Subcutaneous abdominal adipose tissue (tissue), 5 donors: Measurements from ENCODE around the gene ITGA11.

ENCODE experiments used
- H3K27ac ChIP-seq: one replicate; pipeline ENCODE4 v1.7.0; 2013; ENCODE audit warnings: low read depth, mild to moderate bottlenecking, inconsistent platforms, low read length, moderate library complexity
- H3K27me3 ChIP-seq, 5 donors: one replicate each; pipeline ENCODE4 v1.7.0; 2013; ENCODE audit warnings: low read length in 5 of 5, inconsistent platforms in 1 of 5; ENCODE audit not compliant: control insufficient read depth in 5 of 5, insufficient read depth in 4 of 5
- H3K36me3 ChIP-seq, 5 donors: one replicate each; pipeline ENCODE4 v1.7.0; 2013; ENCODE audit warnings: low read length in 5 of 5; ENCODE audit not compliant: control insufficient read depth in 5 of 5, insufficient read depth in 5 of 5
- H3K4me1 ChIP-seq, 5 donors: one replicate each; pipeline ENCODE4 v1.7.0; 2013; ENCODE audit warnings: low read length in 5 of 5, mild to moderate bottlenecking in 3 of 5, moderate library complexity in 1 of 5; ENCODE audit not compliant: control insufficient read depth in 5 of 5, insufficient read depth in 5 of 5
- H3K4me3 ChIP-seq, 5 donors: one replicate each; pipeline ENCODE4 v1.7.0; 2013; ENCODE audit warnings: low read length in 5 of 5, low read depth in 1 of 5
- H3K9ac ChIP-seq, 5 donors: one replicate each; pipeline ENCODE4 v1.7.0; 2013; ENCODE audit warnings: low read length in 5 of 5, mild to moderate bottlenecking in 4 of 5, moderate library complexity in 3 of 5
- H3K9me3 ChIP-seq, 5 donors: one replicate each; pipeline ENCODE4 v1.7.0; 2013; ENCODE audit warnings: low read length in 5 of 5; ENCODE audit not compliant: control insufficient read depth in 5 of 5
- donor health status: healthy.
- donor health status: healthy.
- donor health status: healthy.
- donor health status: healthy.
- donor health status: healthy.

Gene ITGA11

DNA sequence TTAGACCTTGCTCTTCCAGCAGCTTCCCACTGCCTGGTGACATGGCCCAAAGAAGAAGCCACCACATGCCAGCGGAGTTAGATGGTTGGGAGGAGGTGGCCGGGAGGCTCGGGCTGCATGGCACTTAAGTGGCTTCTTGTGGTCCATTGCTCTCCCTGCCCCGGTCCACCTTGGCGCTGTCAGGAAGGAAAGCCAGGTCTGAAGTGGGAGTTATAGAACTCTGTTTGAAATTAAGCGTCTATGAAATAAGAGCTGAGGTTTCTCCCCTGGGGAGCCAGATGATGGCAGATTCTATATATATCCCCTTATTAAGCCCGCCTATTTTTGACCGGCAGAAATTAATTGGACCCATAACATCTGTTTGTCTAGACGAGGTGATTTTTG is 61.2 kb downstream of the ITGA11 start:
- Histone ChIP-seq H3K36me3 (no peaks in the 10 kb centered on the region), H3K27ac (no peak overlapping the region), H3K4me1 (peaks cover 4 to 41% (median 16%) of the 10 kb centered on the region in 5 donors)

GRCh38 chr15:68369931-68370767 is 61.8 kb downstream of the ITGA11 start:
- Histone ChIP-seq H3K4me1 (peaks cover 6 to 47% (median 22%) of the 10 kb centered on the region in 5 donors), H3K4me3 (no peak overlapping the region), H3K27me3 (no peaks in the 10 kb centered on the region), H3K27ac (no peak overlapping the region), H3K9ac (no peak overlapping the region), H3K36me3 (no peaks in the 10 kb centered on the region), H3K9me3 (no peaks in the 10 kb centered on the region)

More for the DNA sequence above, 61.2 kb downstream of the ITGA11 start:
- Histone ChIP-seq H3K4me3 (no peak overlapping the region), H3K9ac (no peak overlapping the region), H3K9me3 (no peaks in the 10 kb centered on the region), H3K27me3 (no peaks in the 10 kb centered on the region)

DNA sequence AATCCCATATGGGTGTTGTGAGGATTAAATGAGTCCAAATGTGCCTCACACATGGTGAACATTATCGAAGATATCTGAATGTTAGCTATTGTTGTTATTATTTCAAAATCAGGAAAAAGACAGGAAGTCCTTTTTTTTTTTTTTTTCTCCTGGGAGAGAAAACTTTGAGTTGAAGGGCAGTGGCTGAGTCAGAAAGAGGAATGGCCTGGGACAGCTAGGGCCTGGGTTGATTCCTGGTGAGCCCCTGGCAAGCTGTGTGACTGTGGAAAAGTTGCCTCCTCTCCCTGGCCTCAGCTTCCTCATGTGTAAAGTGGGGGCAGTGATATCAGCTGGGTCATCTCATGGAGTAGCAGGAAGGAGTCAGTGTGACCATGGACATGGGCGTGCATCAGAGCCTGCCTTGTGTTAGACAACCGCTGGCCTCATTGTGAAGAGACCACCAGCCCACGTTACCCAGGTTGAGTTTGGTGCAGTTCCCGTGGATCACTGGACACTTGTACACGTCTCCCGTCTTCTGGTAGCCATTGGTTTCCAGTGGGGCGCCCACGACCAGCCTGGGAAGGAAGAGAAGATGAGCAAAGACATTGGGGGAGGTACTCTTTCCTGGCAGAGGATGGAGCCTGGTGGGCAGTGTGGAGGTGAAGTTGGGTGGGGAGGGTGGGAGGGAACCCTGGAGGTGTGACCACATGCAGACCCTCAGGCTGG is 63.1 kb downstream of the ITGA11 start:
- no peaks in the 10 kb centered on the region for H3K36me3 ChIP-seq
- H3K27me3 ChIP-seq = no peaks in the 10 kb centered on the region
- H3K4me1 ChIP-seq = peaks cover 13 to 59% (median 34%) of the 10 kb centered on the region in 5 donors
- H3K27ac ChIP-seq = peak overlapping the region; percentile 70
- no peak overlapping the region for H3K4me3 ChIP-seq
- H3K9me3 ChIP-seq = no peaks in the 10 kb centered on the region
- H3K9ac ChIP-seq = no peak overlapping the region

DNA sequence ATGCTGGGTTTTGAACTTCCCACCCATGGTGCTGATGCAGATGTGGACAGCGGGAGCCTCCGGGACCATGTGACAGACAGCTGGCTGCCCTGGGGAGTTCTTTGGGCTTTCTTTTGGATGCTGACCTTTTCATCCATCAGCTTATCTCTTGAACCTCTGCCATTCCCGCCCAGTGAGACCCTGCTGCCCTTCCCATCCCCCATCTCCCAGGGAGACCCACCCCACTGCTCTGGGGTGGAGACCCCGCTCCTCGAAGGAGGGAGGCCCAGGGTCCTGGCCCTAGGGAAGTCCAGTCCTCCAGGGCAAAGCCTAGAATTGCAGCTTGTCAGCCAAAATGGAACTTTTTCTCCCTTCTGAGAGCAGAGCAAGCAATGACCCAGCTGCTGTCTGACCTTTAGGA is 64.0 kb downstream of the ITGA11 start:
- Histone ChIP-seq H3K4me3 (no peak overlapping the region), H3K9ac (no peak overlapping the region), H3K27ac (peak overlapping the region; percentile 70), H3K36me3 (no peaks in the 10 kb centered on the region), H3K4me1 (peaks cover 19 to 68% (median 42%) of the 10 kb centered on the region in 5 donors), H3K9me3 (no peaks in the 10 kb centered on the region), H3K27me3 (no peaks in the 10 kb centered on the region)

DNA sequence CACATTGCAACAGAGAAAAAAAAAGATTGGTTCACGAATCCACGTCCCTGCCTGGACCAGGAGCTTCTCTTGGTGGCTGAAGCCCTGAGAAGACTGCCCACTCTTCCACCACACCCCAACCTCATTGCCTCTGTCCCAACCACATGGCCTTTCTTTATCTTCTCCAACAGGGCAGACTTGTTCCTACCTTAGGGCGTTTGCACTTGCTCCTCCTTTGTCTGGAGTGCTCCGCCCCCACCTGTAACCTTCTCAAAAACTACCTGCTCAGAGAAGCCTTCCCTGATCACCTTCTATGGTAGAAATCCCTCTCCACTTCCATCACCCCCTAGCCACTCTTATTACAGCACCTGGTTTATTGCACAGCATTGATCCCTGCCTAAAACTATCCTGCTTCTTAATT is 64.7 kb downstream of the ITGA11 start:
- H3K9me3 ChIP-seq = no peaks in the 10 kb centered on the region
- no peaks in the 10 kb centered on the region for H3K27me3 ChIP-seq
- H3K4me1 ChIP-seq = peaks cover 19 to 75% (median 42%) of the 10 kb centered on the region in 5 donors
- no peak overlapping the region for H3K9ac ChIP-seq
- H3K36me3 ChIP-seq = no peaks in the 10 kb centered on the region
- H3K27ac ChIP-seq = no peak overlapping the region
- no peak overlapping the region for H3K4me3 ChIP-seq

DNA sequence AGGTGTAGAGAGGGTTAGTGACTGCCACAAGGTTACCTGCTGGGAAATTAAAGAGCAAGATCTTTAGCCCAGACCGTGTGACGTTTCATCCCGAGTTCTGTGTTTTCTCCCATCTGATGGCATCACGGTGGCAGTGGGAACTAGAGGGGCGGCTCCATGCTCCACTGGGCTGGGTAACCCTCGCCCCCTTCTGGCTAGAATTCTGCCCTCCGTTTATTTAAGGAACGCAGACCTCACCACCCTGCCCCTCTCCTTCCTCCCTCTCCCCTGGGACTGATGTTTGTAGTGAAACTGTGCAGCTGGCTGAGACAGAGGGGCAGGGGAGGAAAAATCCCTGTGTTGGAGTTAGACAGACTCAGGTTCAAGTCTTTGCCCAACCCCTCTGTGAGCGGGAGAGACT is 65.6 kb downstream of the ITGA11 start:
- Histone ChIP-seq H3K4me3 (no peak overlapping the region), H3K9me3 (no peaks in the 10 kb centered on the region), H3K27me3 (no peaks in the 10 kb centered on the region), H3K4me1 (peaks cover 19 to 80% (median 42%) of the 10 kb centered on the region in 5 donors), H3K27ac (peak overlapping the region; percentile 30), H3K9ac (peak overlapping the region in 1 of 5 donors; percentile 7), H3K36me3 (no peaks in the 10 kb centered on the region)

DNA sequence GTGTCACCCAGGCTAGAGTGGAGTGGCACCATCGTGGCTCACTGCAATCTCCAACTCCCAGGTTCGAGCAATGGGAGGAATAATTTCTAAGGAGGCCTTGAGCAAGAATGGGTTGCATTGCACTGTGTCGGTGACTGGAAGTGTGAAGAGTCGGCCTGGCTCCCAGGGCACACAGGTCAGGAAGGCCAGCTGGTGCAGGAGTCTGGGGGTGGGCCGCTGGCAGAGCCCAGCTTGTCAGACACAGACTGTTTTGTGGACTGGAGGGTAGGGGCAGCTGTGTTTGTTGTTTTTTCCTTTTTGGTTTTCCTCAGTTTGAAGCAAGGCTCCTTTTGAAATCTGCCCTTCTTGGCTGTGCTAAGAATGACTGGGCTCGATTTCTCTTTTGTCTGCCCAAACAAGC is 66.2 kb downstream of the ITGA11 start:
- Histone ChIP-seq H3K27ac (peak overlapping the region; percentile 79), H3K9ac (no peak overlapping the region), H3K4me3 (no peak overlapping the region), H3K36me3 (no peaks in the 10 kb centered on the region), H3K27me3 (no peaks in the 10 kb centered on the region), H3K9me3 (no peaks in the 10 kb centered on the region), H3K4me1 (peaks cover 19 to 83% (median 42%) of the 10 kb centered on the region in 5 donors)

GRCh38 chr15:68365140-68365745 is 66.7 kb downstream of the ITGA11 start:
- Histone ChIP-seq H3K9me3 (no peaks in the 10 kb centered on the region), H3K4me1 (peaks cover 19 to 84% (median 42%) of the 10 kb centered on the region in 5 donors), H3K27ac (peak overlapping the region; percentile 79)

GRCh38 chr15:68364660-68365035 is 67.3 kb downstream of the ITGA11 start:
- peak overlapping the region; percentile 79 for H3K27ac ChIP-seq
- H3K27me3 ChIP-seq = no peaks in the 10 kb centered on the region
- peaks cover 19 to 85% (median 42%) of the 10 kb centered on the region in 5 donors for H3K4me1 ChIP-seq
- H3K9ac ChIP-seq = peak overlapping the region in 1 of 5 donors; percentile 44
- H3K36me3 ChIP-seq = no peaks in the 10 kb centered on the region
- H3K9me3 ChIP-seq = no peaks in the 10 kb centered on the region
- H3K4me3 ChIP-seq = no peak overlapping the region

More at GRCh38 chr15:68365140-68365745, 66.7 kb downstream of the ITGA11 start:
- H3K36me3 ChIP-seq = no peaks in the 10 kb centered on the region
- no peaks in the 10 kb centered on the region for H3K27me3 ChIP-seq
- H3K9ac ChIP-seq = peak overlapping the region in 1 of 5 donors; percentile 44
- no peak overlapping the region for H3K4me3 ChIP-seq
